ENCODE data around the gene SURF4. TPM values are rescaled to one million over a fixed set of nuclear protein-coding genes. Genes with fewer than 3 reads are reported as not detected.
A peak's percentile ranks its signal among the peaks of the same experiment; 100 is the strongest.
"Not testable (repeated sequence)": the region's sequence is repeated elsewhere in the genome, so short reads cannot be mapped to it uniquely, and the experiment has no call there.

SURF4 gene
- total and polyA plus RNA-seq, 9 donors = 92.3 to 143 (median 105) TPM

- H3K4me1 ChIP-seq (ENCODE audit: control insufficient read depth, insufficient read depth, low read length); H3K27me3 ChIP-seq (ENCODE audit: control insufficient read depth, insufficient read depth, low read length); H3K27ac ChIP-seq (ENCODE audit: low read length); H3K4me3 ChIP-seq (ENCODE audit: low read length); H3K36me3 ChIP-seq (ENCODE audit: control insufficient read depth, insufficient read depth, low read length); DNase-seq; H3K9me3 ChIP-seq (replicated peaks; ENCODE audit: control insufficient read depth, low read depth, low read length): not testable (repeated sequence)
- 75% methylated on average over 13 of the region's 14 CpGs for WGBS (ENCODE audit: insufficient coverage)
Measured at GRCh38 chr9:133377280-133377679, 1.4 kb upstream of the SURF4 start.

DNA sequence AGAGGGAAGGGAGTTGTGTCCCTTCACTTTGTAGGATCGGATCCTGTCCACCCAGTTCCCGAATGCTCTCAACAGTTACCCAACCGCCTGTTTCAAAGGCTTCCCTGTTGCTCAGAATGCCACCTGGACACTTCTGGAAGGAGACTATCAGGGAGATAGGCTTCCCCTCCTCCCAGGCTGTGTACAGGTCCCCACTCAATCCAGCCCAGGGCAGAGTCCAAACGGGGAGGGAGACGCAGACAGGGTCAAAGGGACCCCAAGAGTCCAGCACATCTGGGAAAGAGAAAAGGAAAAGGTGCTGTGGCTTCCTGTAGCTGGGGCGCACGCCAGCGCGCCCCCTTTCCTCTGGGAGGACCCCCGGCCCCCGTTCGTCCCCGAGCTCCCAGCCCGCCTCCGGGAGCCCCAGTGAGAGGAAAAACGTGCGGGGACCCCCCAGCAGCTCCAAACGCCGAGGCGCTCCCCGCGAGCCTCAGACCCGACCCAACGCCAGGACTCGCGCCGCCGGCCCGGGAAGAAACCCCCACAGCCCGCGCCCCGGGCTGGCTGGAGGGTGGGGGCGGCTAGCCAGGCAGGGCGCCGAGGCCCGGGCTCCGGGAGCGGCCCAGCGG is 640 bp downstream of the SURF4 start:
- Histone ChIP-seq H3K4me1 (ENCODE audit: control insufficient read depth, insufficient read depth, low read length) (peaks cover 23% of the 10 kb centered on the region), H3K9me3 (replicated peaks; ENCODE audit: control insufficient read depth, low read depth, low read length) (peaks cover 3% of the 10 kb centered on the region), H3K27ac (ENCODE audit: low read length) (peak overlapping the region; percentile 91), H3K4me3 (ENCODE audit: low read length) (peak overlapping the region; percentile 90), H3K36me3 (ENCODE audit: control insufficient read depth, insufficient read depth, low read length) (peaks cover 20% of the 10 kb centered on the region), H3K27me3 (ENCODE audit: control insufficient read depth, insufficient read depth, low read length) (no peaks in the 10 kb centered on the region)
- under 1% methylated on average over 34 of the region's 39 CpGs for WGBS (ENCODE audit: insufficient coverage)
- DNase-seq = peak; percentile 47

DNA sequence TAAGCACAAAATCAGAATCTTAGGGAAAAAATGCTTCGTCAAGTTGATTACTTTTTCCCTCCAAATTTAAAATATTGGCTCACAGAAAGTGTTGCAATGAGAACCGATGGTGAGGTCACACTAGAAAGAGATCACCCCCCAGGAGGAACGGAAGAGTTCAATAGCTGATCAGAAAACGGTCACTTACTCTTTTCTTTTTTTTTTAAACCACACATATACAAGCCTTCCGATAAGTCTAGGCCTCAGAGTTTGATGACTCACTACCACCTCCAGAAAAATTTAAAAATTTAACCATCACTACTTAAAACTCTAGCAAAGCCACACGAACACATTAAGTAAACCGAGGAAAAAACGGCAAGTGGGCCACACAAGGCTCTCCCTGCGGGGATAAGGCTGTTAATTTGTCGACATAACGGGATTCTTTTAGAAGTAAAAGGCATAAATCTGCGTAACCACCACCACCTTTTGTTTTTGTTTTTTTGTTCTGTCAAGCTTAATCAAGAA is 1.2 kb downstream of the SURF4 start:
- peaks cover 24% of the 10 kb centered on the region for H3K36me3 ChIP-seq (ENCODE audit: control insufficient read depth, insufficient read depth, low read length)
- peak overlapping the region; percentile 90 for H3K4me3 ChIP-seq (ENCODE audit: low read length)
- no peak for DNase-seq
- H3K9me3 ChIP-seq (replicated peaks; ENCODE audit: control insufficient read depth, low read depth, low read length) = peaks cover 3% of the 10 kb centered on the region
- peak overlapping the region; percentile 91 for H3K27ac ChIP-seq (ENCODE audit: low read length)
- 0% methylated on average over 3 of the region's 12 CpGs for WGBS (ENCODE audit: insufficient coverage)
- no peaks in the 10 kb centered on the region for H3K27me3 ChIP-seq (ENCODE audit: control insufficient read depth, insufficient read depth, low read length)
- peaks cover 23% of the 10 kb centered on the region for H3K4me1 ChIP-seq (ENCODE audit: control insufficient read depth, insufficient read depth, low read length)

- Histone ChIP-seq H3K36me3 (ENCODE audit: control insufficient read depth, insufficient read depth, low read length) (peaks cover 43% of the 10 kb centered on the region), H3K4me3 (ENCODE audit: low read length) (no peak overlapping the region), H3K27me3 (ENCODE audit: control insufficient read depth, insufficient read depth, low read length) (no peaks in the 10 kb centered on the region), H3K9me3 (replicated peaks; ENCODE audit: control insufficient read depth, low read depth, low read length) (no peaks in the 10 kb centered on the region), H3K27ac (ENCODE audit: low read length) (no peak overlapping the region), H3K4me1 (ENCODE audit: control insufficient read depth, insufficient read depth, low read length) (peaks cover 34% of the 10 kb centered on the region)
- DNase-seq = no peak
- WGBS (ENCODE audit: insufficient coverage) = 63% methylated on average over 5 of the region's 7 CpGs
Measured at GRCh38 chr9:133372144-133372543, 3.7 kb downstream of the SURF4 start.

DNA sequence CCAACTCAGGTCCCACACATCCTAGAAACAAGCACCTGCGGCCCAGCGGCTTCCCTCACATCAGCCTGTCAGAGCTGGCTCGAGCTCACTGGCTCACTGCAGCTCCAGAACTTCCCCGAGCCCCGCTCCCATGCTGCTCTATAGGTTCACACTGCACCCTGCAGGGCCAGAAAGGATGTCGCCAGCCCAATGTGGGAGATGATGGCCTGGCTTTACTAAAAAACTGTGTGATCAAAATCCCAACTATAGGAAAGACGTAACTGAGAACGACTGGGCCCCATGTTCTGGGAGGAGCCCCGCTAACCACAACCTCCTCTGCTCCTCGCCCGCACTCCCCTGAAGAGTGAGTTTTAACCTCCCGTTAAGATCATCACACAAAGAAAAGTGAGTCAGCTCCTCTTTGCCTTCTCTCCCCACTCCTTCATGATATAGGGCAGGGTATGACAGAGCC is 4.6 kb downstream of the SURF4 start:
- no peaks in the 10 kb centered on the region for H3K9me3 ChIP-seq (replicated peaks; ENCODE audit: control insufficient read depth, low read depth, low read length)
- H3K27me3 ChIP-seq (ENCODE audit: control insufficient read depth, insufficient read depth, low read length) = no peaks in the 10 kb centered on the region
- no peak overlapping the region for H3K4me3 ChIP-seq (ENCODE audit: low read length)
- DNase-seq = no peak
- H3K27ac ChIP-seq (ENCODE audit: low read length) = no peak overlapping the region
- peaks cover 30% of the 10 kb centered on the region for H3K4me1 ChIP-seq (ENCODE audit: control insufficient read depth, insufficient read depth, low read length)
- 57% methylated on average over 6 of the region's 12 CpGs for WGBS (ENCODE audit: insufficient coverage)
- peaks cover 52% of the 10 kb centered on the region for H3K36me3 ChIP-seq (ENCODE audit: control insufficient read depth, insufficient read depth, low read length)

DNA sequence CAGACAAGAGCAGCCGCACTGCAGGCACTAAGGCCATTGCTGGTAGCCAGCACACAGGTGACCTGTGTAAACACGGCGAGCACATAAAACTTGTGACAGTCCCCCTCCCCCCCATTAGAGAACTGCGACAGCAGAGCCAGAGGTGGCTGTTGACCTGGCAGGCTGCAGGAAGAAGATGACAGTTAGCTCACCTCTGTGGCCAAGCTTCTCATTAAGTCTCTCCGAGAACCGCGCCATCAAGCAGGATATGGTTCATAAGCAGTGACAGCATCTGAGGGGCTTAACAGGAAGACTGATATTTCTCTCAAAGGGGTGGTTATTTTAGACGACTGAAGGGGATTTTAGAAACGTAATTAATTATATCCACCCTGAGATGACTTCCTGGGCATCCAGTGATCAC is 5.2 kb downstream of the SURF4 start:
- no peak overlapping the region for H3K27ac ChIP-seq (ENCODE audit: low read length)
- no peak for DNase-seq

GRCh38 chr9:133369933-133370332 is 5.9 kb downstream of the SURF4 start:
- Histone ChIP-seq H3K9me3 (replicated peaks; ENCODE audit: control insufficient read depth, low read depth, low read length) (no peaks in the 10 kb centered on the region), H3K27me3 (ENCODE audit: control insufficient read depth, insufficient read depth, low read length) (no peaks in the 10 kb centered on the region), H3K4me1 (ENCODE audit: control insufficient read depth, insufficient read depth, low read length) (peaks cover 30% of the 10 kb centered on the region), H3K4me3 (ENCODE audit: low read length) (no peak overlapping the region), H3K36me3 (ENCODE audit: control insufficient read depth, insufficient read depth, low read length) (peaks cover 65% of the 10 kb centered on the region), H3K27ac (ENCODE audit: low read length) (no peak overlapping the region)
- no peak for DNase-seq
- 94% methylated on average over 2 of the region's 7 CpGs for WGBS (ENCODE audit: insufficient coverage)

More for the DNA sequence above, 5.2 kb downstream of the SURF4 start:
- peaks cover 58% of the 10 kb centered on the region for H3K36me3 ChIP-seq (ENCODE audit: control insufficient read depth, insufficient read depth, low read length)
- H3K9me3 ChIP-seq (replicated peaks; ENCODE audit: control insufficient read depth, low read depth, low read length) = no peaks in the 10 kb centered on the region
- H3K27me3 ChIP-seq (ENCODE audit: control insufficient read depth, insufficient read depth, low read length) = no peaks in the 10 kb centered on the region
- H3K4me3 ChIP-seq (ENCODE audit: low read length) = no peak overlapping the region
- peaks cover 30% of the 10 kb centered on the region for H3K4me1 ChIP-seq (ENCODE audit: control insufficient read depth, insufficient read depth, low read length)
- WGBS (ENCODE audit: insufficient coverage) = 66% methylated on average over 5 of the region's 9 CpGs

DNA sequence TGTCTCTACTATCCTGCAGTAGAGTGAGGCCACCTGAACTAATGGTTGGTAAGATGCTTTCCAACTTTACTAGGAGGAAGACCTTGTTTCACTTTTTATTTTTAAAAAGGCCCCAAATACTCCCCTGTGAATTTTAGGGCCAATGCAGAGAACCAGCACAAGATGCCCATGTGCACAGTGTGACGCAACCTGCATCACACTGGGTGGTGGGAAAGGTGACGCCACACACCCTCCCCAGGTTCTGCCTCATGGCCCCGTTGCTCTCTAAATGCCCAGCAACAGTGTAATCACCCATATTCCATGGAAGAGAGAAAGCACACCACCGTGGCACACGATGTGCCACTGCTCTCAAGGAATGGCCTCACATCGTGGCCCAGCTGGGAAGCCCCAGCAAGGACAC is 6.4 kb downstream of the SURF4 start:
- DNase-seq = no peak
- Histone ChIP-seq H3K36me3 (ENCODE audit: control insufficient read depth, insufficient read depth, low read length) (peaks cover 69% of the 10 kb centered on the region), H3K4me1 (ENCODE audit: control insufficient read depth, insufficient read depth, low read length) (peaks cover 30% of the 10 kb centered on the region)

GRCh38 chr9:133368249-133368881 is 7.5 kb downstream of the SURF4 start:
- Histone ChIP-seq H3K4me3 (ENCODE audit: low read length) (no peak overlapping the region), H3K4me1 (ENCODE audit: control insufficient read depth, insufficient read depth, low read length) (peaks cover 30% of the 10 kb centered on the region), H3K27me3 (ENCODE audit: control insufficient read depth, insufficient read depth, low read length) (no peaks in the 10 kb centered on the region), H3K9me3 (replicated peaks; ENCODE audit: control insufficient read depth, low read depth, low read length) (no peaks in the 10 kb centered on the region), H3K36me3 (ENCODE audit: control insufficient read depth, insufficient read depth, low read length) (peaks cover 78% of the 10 kb centered on the region), H3K27ac (ENCODE audit: low read length) (no peak overlapping the region)
- no peak for DNase-seq
- 65% methylated on average over 15 of the region's 18 CpGs for WGBS (ENCODE audit: insufficient coverage)

More for the DNA sequence above, 6.4 kb downstream of the SURF4 start:
- H3K27me3 ChIP-seq (ENCODE audit: control insufficient read depth, insufficient read depth, low read length) = no peaks in the 10 kb centered on the region
- no peaks in the 10 kb centered on the region for H3K9me3 ChIP-seq (replicated peaks; ENCODE audit: control insufficient read depth, low read depth, low read length)
- WGBS (ENCODE audit: insufficient coverage) = 80% methylated on average over 1 of the region's 6 CpGs
- no peak overlapping the region for H3K4me3 ChIP-seq (ENCODE audit: low read length)
- no peak overlapping the region for H3K27ac ChIP-seq (ENCODE audit: low read length)

DNA sequence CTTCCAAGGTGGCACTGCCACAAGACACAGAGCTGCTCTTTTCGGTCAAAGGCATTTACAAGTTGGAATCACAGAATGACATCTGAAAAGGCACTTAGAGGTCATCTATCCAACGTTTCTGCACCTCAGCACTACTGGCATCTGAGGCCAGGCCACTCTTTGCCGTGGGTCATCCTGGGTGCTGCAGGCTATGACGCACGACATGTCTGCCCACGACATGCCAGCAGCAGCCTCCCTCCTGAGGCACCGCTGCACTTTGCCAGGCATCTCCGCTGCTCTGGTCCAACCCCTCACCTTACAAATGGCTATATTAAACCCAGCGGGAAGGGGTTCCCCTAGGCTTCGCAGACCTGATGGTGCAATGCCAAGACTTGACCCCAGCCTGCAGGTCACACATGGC is 8.1 kb downstream of the SURF4 start:
- no peak for DNase-seq
- Histone ChIP-seq H3K27ac (ENCODE audit: low read length) (no peak overlapping the region), H3K36me3 (ENCODE audit: control insufficient read depth, insufficient read depth, low read length) (peaks cover 79% of the 10 kb centered on the region), H3K4me1 (ENCODE audit: control insufficient read depth, insufficient read depth, low read length) (peaks cover 28% of the 10 kb centered on the region), H3K9me3 (replicated peaks; ENCODE audit: control insufficient read depth, low read depth, low read length) (no peaks in the 10 kb centered on the region), H3K4me3 (ENCODE audit: low read length) (no peak overlapping the region), H3K27me3 (ENCODE audit: control insufficient read depth, insufficient read depth, low read length) (no peaks in the 10 kb centered on the region)
- WGBS (ENCODE audit: insufficient coverage) = 81% methylated on average over 8 of the region's 10 CpGs
